ELR (cell line): ENCODE results near the gene TPGS2.
A peak's percentile ranks its signal among the peaks of the same experiment; 100 is the strongest.
"Not testable (repeated sequence)": the region's sequence is repeated elsewhere in the genome, so short reads cannot be mapped to it uniquely, and the experiment has no call there.

ENCODE experiments used
- DNase-seq: peaks from one replicate; pipeline ENCODE4 v3.0.0-alpha.2; 2015; ENCODE audit warnings: low read depth

Gene TPGS2

DNA sequence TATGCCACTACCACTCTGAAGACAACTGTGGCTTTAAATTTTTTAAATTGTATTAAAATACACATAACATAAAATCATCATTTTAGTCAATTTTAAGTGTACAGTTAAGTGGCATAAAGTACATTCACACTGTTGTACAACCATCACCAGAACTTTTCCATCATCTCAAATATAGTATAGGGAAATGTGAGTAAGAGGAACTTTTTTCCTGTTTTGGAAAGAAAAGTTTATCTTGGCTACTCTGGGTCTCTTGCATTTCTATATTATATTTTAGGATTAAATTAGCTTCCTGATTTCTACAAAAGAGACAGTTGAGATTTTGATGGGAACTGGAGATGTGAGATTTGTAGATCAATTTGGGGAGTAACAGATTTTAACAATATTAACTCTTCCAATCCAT, 3.3 kb downstream of the TPGS2 start:
- no peak for DNase-seq

DNA sequence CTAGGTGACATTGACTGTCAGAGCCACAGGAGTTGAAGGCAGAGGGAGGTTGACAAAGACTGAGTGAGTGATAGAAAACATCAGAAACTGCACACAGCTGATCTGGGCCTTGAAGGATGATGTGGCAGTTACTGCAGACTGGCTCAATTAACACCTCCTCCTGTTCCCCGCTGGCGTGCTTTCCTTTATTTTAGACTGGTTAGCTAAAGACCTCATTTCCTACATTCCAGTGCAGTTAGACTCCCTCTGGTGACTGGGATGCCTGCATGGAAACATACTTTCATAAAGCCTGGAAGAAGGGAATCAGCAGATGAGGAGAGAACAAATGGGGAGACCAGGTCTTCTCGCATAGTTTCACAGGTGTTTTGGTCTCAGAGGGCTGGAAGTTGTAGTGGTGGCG, 7.1 kb downstream of the TPGS2 start:
- no peak for DNase-seq

DNA sequence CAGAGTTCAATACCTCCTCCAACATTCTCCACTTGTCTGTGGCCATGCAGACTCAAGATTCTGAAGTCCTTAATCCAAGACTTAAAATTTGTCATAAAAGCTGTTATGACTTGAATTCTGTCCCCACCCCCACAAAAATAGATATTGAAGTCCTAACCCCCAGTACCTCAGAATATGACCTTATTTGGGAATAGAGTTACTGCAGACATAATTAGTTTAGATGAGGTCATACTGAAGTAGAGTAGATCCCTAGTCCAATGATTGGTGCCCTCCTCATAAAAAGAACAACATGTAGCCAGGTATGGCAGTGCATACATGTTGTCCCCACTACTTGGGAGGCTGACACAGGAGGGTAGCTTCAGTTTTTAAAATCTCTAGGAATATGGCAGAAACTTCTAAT, 9.2 kb downstream of the TPGS2 start:
- no peak for DNase-seq

DNA sequence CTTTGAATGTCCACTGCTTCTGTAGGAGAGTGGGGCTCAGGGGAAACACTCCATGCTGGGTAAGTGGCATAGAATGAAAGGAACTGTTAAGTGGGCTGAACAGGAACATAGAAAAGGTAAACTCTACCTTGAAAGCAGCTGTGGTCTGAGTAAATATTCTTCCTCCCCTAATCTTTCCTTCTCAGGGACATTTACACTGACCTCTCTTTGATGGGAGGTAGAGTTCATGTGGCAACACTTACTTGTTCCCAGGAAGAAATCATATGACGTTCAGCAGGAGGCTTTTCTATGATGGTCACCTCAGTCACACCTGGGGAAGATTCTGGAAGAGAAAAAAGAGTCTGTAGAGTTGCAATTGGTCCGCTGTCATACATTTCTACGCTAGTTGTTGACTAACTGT, 10.2 kb downstream of the TPGS2 start:
- DNase-seq, result no peak

DNA sequence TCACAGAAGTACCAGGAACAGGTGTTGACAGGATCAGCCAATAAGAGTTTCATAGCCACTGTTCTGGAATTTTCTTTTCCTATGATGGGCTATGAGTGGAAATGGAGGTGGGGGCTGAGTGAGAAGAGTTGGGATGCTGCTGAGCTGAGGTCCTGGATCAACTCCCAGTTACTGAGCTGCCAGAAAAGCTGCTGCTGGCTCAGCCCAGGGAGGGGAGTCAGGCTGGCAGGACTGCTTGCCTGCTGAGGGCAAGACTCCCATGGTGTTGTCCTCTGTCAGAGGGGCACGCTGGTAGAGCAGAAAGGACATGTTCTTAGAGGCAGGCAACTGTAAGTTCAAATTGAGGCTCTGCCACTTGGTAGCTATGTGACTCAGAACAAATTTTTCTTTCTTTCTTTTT, 11.8 kb downstream of the TPGS2 start:
- DNase-seq, result no peak

DNA sequence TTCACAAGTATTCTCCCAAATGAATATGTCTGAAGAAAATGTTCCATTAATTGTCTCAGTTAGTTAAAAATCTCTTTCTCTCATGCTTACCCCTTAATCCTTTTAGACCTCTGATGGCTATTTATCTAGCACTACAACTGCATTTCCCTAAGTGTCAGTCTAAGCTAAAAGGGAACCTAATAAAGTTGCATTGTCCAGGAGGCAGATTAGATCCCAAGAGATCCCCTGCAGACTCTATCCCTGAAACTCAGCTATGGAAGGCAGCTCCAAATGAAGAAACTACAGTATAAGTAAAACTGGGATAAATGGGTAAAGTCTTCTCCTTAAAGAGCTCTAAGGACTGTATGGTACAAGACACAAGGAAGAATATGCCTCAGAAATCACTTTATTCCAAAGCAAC, 12.7 kb downstream of the TPGS2 start:
- not testable (repeated sequence) for DNase-seq

DNA sequence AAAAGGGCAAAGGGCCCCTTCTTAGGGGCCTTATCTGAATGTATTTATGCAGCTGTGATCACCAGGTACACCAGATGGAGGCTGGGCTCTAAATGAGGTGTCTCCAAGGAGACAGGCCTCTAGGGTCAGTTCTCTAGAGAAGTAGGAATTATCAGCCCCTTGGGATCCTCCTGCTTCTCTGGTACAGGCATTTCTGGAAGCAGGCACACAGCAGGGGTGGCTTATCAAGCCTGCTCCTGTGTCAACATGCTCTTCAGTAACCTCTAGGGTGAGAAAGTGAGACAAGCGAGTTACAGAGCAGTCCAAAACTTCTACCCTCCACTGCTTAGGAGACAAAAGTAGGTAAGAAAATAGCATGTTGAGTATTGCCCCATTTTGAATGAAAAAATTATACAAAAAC, 13.8 kb downstream of the TPGS2 start:
- no peak for DNase-seq

DNA sequence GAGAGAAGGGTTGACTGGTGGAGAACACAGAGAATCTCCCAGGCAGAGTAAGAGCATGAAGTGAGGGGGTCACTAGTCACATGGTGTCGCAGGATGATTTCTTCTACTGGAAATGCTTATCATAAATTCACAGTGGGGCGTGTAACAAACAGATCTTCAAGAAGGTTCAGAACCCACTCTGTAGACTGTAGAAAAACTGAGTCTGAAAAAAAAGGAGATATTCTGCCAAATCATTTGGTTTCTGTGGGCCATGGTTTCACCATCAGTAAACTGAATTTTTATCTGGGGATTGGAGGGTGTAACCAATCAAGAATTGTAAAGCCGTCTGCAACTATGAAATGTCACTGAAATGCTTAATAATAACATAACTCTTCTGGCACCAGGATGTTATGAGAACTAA, 15.0 kb downstream of the TPGS2 start:
- no peak for DNase-seq

DNA sequence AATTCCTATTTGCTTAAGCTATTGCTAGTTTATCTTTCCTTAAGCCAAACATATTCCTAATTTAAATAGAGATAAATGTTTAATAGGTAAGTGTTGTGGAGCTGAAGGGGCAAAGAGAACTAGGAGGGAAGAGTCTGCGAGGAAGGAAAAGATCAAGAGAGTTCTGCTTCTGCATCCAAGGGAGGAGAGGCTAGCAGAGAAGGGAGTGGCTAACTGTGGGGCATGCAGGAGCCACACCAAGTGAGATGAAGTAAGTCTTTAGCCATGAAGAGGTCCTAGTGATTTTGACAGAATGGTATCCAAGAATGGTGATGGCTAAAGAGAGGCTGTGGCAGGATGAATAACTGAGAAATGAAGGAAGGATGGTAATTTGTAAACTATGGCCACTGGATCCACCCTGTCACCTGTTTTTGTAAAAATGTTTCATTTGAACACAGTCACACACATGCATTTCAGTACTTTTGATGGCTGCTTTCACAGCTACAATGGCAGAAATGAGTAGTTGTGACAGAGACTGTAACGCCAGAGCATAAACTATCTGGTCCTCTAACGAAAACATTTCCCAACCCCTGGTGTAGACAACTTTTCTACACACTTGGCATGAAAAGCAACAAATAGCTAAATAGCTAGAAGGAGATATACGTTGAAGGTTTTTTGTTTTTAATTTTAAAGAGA, 15.6 kb downstream of the TPGS2 start:
- DNase-seq, result no peak

DNA sequence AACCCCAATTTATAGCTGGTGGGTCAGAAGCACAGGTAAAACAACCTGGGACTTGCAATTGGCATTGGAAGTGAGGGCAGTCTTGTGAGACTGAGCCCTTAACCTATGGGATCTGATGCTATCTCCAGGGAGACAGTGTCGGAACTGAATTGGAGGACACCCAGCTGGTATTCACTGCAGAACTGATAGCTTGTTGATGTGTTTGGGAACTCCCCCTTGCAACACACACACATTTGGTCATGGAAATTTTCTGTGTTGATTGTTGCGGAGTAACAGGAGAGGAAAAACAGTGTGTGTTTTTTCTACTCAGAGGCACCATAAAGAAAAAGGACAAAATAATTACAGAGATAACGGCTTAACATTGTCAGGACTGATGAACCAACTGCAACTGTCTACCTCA, 16.1 kb downstream of the TPGS2 start:
- DNase-seq, result no peak

DNA sequence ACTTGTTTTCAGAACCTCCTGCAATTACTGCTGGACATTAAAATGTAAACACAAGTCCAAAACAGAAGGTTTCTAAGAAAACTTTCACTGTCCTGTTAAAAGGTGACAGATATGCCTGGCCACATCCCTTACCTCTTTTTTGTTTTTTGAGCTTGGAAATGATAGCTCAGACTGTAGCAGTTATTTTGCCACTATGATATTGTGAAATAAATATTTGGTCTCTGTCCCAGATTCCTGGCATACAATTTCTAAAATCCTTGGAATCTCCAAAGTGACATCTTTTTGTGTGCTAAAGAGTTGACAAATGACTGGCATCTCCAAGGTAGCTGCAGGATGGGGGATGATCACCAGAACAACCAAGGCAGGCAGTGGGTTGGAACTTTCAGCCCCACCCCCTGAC, 16.8 kb downstream of the TPGS2 start:
- DNase-seq, result no peak

DNA sequence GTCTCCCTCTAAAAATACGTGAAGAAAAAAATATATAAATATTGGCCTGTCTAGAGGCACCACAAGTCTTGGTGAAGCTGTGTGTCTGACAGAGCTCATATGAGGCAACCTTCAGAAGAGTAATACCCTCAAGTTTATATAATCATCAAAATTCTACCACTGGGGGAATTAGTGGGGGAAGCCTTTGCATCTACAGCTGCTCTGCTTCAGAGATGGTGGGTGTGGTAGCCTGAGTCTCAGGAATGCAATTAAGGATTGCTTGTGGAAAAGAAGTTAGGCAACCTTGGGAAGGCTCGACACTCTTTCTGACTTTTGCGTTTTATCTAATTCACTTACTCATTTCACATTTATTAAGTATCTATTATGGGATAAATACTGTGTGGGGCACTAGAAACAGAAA, 17.4 kb downstream of the TPGS2 start:
- no peak for DNase-seq

DNA sequence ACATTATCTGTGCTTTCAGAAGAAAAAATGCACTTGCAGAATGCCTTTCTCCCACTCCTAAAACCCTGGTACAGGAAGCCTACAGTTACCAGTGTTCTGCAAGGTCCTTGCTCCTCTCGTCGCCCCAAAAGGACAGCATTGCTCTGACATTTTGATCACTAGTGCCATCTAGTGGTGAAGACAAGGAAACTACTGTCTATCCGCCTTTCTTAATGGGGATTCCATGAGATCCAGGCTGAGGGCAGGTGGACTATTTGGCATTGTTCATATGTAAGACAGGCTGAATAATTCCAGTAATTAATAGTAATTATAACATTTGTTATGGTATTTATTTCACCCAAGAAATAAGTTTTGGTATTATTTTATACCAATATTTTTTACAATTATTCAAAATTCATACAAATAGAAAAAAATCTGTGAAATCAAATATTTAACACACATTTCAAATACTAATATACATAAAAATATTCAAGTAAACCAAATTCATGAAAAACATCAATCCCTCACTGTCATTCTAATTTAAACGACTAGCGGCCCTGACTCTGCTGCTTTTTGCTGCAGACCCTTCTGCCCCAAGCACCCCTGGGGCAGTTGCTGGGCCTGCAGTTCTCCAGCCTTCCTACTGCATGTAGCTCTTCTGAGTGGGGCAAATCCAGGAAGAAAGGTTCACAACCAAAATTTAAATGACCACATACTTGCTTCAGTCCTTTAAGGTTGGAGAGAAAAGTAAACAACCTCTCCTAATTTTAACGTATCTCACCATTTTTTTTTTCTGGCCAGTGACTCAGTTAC, 19.0 kb downstream of the TPGS2 start:
- DNase-seq, result peak; percentile 83

DNA sequence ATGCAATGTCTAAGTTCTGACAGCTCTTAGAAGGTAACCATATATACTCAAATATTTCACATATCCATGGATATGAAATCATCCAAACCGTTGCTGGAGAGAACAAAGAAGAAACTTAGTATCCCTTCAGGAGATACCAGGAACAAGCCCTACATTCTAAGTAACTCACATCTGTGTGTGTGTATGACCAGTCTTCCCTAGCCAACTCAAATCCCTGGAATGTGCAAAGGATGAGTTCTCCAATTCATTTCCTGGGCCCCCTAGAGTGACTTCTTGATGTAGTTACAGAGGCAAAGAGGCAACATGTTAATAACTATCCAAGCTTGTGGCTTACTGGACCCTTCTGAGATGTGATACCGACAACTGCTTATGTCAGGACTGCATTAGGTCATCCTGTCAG, 20.1 kb downstream of the TPGS2 start:
- peak; percentile 91 for DNase-seq

DNA sequence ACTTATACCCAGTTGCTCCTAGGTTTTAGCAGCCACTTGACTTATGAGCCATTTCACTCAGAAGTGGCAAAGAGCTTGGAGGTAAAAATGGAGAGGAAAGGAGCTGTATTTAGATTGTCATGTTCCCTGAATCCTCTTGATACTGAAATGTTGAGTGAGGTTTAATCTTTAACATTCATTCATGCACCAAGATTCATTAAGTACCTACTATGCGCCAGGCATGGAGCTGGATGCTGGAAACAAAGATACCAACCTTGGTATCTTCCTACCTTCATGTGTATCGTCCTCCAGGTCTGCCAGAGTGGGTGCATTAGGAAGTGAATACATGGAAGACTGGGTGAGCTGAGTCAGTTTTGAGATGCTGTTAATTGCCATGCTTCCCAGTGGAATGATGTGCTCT, 23.7 kb downstream of the TPGS2 start:
- DNase-seq, result no peak

DNA sequence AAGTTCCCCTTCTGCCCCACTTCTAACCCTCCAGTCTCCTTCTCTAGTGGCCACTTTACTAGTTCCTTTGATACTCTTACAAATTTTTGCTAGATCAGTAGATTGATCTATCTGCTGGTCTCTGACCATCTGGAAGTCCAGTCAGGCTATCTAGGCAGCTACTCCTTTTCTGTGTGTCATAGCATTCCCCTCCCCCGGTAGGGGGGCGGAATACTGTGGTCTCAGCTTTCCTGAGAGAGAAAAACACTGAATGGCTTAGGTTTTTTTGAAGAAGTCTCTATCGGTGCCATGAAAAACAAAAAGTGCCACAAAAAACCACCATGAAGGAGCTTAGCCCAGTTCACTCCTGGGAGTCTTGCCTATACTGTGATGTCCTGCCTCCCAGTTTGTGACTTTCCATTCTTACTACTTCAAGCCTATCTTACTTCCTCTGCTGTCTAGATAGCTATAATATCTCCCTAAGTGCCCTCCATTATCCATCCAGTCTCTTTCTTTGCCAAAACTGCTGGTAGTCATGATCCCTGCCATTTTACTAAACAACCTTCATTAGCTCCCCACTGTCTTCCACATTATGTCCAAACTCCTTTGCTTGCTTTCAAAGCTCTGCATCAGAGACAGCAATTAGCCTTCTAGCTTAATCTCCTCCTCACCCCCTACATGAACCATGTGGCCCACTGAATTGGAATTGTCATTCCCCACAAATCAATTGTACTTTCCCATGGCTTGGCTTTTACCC, 29.9 kb downstream of the TPGS2 start:
- DNase-seq, result no peak

DNA sequence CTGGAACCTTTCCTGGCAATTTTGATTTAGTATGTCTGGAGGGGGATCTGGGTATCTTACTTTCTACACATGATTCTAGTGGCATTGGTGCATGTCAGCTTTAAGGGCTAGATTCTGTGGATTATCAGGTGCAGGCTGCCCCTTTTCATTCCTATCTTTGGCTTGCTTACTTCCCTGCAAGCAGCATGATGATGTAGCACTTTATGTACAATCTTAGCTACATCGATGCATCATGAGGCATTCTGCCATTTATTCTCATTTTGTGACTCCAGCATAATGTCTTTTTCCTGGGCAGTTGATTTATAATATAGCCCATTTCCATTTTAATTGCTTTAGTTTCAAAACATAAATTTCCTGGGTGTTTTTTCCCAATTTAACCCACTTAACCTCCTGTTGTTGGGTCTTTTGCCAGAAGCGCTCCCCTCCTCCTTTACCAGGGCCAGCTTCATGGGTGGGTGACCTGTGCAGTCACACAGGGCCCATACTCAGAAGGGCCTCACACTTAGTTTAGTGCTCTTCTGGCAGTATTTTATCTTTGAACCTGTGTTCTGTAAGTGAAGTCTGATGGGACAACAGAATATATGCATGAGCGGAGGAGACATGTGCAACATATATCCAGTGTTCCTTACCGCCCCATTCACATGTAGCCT, 36.0 kb downstream of the TPGS2 start:
- DNase-seq, result no peak

DNA sequence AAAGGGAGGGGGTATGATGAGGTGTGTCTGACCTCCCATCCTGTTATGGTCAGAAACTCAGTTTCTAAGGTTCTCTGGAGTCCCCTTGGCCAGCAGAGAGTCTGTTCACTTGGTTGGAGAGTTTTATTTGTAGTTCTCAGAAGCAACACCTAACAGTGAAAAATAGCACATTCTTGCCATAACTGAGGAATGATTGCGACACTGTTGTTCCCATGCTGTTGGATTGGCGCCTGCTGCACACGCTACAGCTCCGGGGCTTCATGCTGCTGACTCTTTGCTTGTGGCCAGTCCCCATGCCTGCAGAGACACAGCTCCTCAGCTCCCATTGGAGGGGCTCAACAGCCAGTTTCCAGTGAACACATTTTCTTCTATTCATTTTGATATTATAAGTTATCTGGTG, 42.1 kb downstream of the TPGS2 start:
- peak; percentile 52 for DNase-seq

DNA sequence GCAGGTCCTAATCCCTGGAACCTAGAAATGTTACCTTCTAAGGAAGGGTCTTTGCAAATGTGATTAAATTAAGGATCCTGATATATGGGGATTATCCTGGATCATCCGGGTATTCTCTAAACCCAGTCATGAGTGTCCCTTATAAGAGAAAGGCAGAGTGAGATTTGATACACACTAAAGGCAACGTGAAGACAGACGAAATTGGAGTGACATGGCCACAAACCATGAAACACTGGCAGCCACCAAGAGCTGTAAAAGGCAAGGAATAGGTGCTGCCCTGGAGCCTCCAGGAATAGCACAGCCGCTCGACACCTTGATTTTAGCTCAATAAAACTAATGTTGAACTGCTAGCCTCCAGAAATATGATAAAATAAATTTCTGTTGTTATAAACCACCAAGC, 45.0 kb downstream of the TPGS2 start:
- DNase-seq, result no peak

DNA sequence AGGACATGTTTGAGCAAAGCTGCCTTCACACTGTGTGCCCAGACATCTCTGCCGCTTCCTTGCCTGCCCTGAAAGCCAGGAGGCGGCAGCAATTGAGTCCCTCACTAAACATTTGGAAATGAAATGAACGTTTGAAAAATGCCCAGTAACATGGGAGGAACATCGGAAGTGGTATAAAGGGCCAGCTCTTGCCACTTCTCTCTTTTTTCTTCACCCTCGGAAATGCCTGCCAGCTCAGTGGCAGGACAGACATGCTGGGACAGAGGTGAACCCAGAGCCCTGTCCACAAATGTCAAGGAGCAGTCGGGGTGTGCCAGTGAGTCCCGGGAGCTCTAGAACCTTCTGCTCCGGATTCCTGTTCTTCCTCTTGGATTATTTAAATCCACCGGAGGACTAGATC, 46.1 kb downstream of the TPGS2 start:
- no peak for DNase-seq

DNA sequence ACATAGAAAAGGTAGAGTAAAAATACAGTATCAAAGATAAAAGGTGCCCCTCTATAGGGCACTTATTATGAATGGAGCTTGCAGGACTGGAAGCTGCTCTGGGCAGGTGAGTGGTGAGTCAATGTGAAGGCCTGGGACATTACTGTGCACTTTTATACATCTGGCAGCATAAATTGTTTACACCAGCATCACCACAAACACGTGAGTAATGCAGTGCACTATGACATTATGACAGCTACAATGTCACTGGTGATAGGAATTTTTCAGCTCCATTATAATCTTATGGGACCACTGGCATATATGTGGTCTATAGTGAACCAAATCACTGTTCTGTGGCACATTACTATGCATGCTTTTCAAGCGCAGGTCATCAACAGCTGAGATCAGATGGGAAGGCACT, 48.1 kb downstream of the TPGS2 start:
- peak; percentile 83 for DNase-seq

DNA sequence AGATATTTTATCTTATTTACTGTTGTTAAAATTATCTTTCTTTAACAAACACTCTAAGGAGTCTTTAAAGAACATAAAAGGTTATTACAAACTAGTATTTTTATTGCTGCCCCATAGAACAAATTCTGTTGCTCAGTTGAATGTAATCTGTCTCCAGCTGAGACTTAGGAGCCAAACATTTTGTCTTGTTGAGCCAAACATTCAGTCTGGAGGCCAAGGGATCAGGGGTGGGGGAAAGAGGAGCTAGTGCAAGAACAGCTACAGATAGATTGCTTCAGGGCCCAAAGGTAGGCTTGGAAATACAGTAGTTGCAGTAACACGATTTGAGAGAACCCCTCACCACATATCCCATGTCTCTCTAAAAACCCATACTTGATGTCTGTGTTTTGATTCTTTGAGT, 51.2 kb downstream of the TPGS2 start:
- no peak for DNase-seq

DNA sequence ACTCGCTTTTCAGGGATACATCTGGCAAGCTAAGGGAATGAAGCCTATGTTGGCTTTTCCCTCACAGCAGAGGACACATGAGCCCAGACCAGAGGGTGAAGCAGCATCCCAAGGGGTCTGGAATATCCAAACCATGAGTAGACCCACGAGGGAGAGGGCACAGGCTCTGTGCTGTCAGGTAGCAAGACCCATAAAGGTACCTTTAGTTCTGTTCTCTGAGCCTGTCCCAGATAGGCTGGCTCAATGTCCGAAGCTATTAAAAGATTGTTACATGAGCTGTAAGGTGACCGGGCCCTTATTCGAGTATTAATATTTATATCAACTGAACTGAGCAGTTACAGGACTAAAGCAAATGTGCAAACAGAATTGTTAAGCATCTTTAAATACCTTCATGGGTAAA, 52.2 kb downstream of the TPGS2 start:
- no peak for DNase-seq
